ENCODE measurements around the gene CCDC9B. TPM values are rescaled to one million over a fixed set of nuclear protein-coding genes. Genes with fewer than 3 reads are reported as not detected.

The CCDC9B gene
- total RNA-seq, 1 donor from 2014 or later: 2.1 TPM

DNA sequence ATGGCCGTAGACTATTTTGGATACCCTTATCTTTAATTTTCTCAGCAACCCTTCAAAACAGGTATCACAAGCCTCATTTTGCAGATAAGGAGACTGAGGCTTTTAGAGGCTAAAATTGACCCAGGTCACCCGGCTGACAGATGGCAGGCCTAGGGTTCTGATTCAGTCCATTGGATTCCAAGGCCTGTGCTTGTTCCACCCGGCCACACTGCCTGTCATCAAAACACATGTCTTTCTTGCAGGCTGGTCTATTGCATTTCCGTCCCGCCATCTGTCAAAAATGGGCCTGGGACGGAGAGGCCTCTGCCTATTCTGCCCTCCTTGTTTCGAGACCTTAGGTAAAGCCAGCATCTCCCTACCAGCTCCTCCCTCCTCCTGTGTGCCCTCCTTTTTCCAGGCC, 9.1 kb downstream of the CCDC9B start:
- ChIA-PET CTCF (interaction anchor here (1.1 to 8.6 kb wide), 3 partner anchors 9 to 52 kb away, joined by 4 to 36 read pairs (median 5); no protein-coding TSS in a partner anchor), POLR2A (interaction anchor here (0.6 to 1.6 kb wide), 4 partner anchors 9 to 599 kb away, joined by 3 to 6 read pairs (median 3); no protein-coding TSS in a partner anchor)
- intact Hi-C loops (cut with micrococcal nuclease): no loop called here
- Mint-ChIP-seq H3K9me3 (no peaks in the 10 kb centered on the region), H3K36me3 (ENCODE audit: low read depth) (no peaks in the 10 kb centered on the region), H3K4me1 (peaks cover 20% of the 10 kb centered on the region), H3K27me3 (no peaks in the 10 kb centered on the region), H3K27ac (no peak overlapping the region), H3K4me3 (no peak overlapping the region)
- ATAC-seq (ENCODE audit: low read depth) (no peak), DNase-seq (no peak)
- TF ChIP-seq, protein P1, sequence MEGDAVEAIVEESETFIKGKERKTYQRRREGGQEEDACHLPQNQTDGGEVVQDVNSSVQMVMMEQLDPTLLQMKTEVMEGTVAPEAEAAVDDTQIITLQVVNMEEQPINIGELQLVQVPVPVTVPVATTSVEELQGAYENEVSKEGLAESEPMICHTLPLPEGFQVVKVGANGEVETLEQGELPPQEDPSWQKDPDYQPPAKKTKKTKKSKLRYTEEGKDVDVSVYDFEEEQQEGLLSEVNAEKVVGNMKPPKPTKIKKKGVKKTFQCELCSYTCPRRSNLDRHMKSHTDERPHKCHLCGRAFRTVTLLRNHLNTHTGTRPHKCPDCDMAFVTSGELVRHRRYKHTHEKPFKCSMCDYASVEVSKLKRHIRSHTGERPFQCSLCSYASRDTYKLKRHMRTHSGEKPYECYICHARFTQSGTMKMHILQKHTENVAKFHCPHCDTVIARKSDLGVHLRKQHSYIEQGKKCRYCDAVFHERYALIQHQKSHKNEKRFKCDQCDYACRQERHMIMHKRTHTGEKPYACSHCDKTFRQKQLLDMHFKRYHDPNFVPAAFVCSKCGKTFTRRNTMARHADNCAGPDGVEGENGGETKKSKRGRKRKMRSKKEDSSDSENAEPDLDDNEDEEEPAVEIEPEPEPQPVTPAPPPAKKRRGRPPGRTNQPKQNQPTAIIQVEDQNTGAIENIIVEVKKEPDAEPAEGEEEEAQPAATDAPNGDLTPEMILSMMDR (IDR thresholded peaks at IDR 0.05): no peak

DNA sequence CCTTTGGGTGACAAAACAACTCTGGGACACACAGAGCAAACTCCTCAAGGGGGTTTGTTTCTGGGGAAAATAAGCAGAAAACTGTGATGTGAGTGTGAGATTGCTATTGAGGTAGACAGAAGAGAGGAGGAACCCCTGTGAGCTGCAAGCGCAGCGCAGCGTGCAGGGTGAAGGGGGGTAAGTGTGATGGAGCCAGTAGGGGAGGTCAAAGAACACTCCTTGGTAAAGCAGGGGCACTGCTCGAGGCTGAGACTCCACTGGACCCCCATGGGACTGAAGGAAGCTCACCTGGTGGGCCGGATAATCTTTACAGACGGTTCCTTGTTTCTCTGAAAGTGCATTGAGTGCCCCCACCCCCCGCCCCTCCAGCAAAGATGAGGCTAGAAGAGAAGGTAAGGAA, 9.7 kb downstream of the CCDC9B start:
- ChIA-PET POLR2A (no interaction called here), CTCF (interaction anchor here (8.6 kb wide), 1 partner anchor 51 kb away, joined by 36 read pairs; no protein-coding TSS in a partner anchor)
- Mint-ChIP-seq H3K4me1 (peaks cover 19% of the 10 kb centered on the region), H3K27me3 (no peaks in the 10 kb centered on the region), H3K27ac (no peak overlapping the region), H3K9me3 (no peaks in the 10 kb centered on the region), H3K4me3 (no peak overlapping the region), H3K36me3 (ENCODE audit: low read depth) (no peaks in the 10 kb centered on the region)
- DNase-seq: no peak
- TF ChIP-seq, protein P1 (IDR thresholded peaks at IDR 0.05): no peak
- intact Hi-C loops (cut with micrococcal nuclease): no loop called here
- ATAC-seq (ENCODE audit: low read depth): no peak

DNA sequence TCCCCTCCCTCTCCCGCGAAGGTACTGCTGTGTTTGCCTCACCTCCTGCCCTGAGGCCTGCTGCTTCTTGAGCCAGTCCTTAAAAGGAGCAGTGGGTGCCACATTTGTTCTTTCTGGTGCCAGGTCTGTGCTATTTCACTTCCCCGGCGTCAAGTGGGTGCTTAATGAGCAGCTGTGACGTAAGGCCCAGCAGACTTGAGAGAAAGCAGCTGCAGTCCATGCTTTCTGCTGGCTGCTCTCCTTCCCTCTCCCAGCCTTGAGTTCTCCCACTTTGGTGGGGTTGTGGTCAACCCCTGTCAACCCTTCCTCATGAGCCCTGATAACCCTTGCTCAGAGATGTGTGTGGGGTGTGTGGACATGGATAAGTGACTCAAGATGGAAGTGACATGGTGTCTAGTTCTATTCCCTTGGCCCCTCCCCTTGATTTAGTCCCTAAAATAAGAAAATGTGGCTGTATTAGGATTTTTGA, 10.3 kb downstream of the CCDC9B start:
- TF ChIP-seq, protein P1 (IDR thresholded peaks at IDR 0.05): no peak
- H3K4me3 Mint-ChIP-seq: no peak overlapping the region
- H3K27ac Mint-ChIP-seq: no peak overlapping the region
- peaks cover 26% of the 10 kb centered on the region for H3K4me1 Mint-ChIP-seq
- DNase-seq: no peak
- POLR2A ChIA-PET: no interaction called here
- no peaks in the 10 kb centered on the region for H3K27me3 Mint-ChIP-seq
- no peaks in the 10 kb centered on the region for H3K9me3 Mint-ChIP-seq
- CTCF ChIA-PET: interaction anchor here (8.6 kb wide), 1 partner anchor 51 kb away, joined by 36 read pairs; no protein-coding TSS in a partner anchor
- intact Hi-C loops (cut with micrococcal nuclease): no loop called here
- no peak for ATAC-seq (ENCODE audit: low read depth)
- no peaks in the 10 kb centered on the region for H3K36me3 Mint-ChIP-seq (ENCODE audit: low read depth)

DNA sequence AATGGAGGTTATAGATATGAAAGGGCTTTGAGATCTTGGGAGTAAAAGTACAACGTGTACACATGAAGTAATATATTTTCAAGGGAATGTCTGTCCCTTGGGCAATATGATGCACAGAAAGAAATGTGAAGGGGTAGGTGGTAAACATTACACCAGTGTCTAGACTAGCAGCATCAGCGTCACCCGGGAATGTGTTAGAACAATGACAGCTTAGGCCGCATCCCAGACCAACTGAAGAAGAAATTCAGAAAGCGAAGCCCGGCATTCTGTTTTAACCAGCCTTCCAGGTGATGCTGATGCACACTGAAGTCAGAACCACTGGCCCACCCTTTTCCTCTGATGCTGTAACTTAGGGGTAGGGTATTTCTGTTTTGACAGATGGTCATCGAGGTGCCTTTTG, 10.9 kb downstream of the CCDC9B start:
- Mint-ChIP-seq H3K27ac (no peak overlapping the region), H3K4me3 (no peak overlapping the region), H3K27me3 (no peaks in the 10 kb centered on the region), H3K4me1 (peaks cover 29% of the 10 kb centered on the region), H3K36me3 (ENCODE audit: low read depth) (no peaks in the 10 kb centered on the region), H3K9me3 (no peaks in the 10 kb centered on the region)
- no peak for ATAC-seq (ENCODE audit: low read depth)
- DNase-seq: no peak
- ChIA-PET CTCF (interaction anchor here (5.7 to 8.6 kb wide), 2 partner anchors 8 to 50 kb away, joined by 36 to 61 read pairs; no protein-coding TSS in a partner anchor), POLR2A (no interaction called here)
- TF ChIP-seq, protein P1 (IDR thresholded peaks at IDR 0.05): no peak
- intact Hi-C loops (cut with micrococcal nuclease): no loop called here

DNA sequence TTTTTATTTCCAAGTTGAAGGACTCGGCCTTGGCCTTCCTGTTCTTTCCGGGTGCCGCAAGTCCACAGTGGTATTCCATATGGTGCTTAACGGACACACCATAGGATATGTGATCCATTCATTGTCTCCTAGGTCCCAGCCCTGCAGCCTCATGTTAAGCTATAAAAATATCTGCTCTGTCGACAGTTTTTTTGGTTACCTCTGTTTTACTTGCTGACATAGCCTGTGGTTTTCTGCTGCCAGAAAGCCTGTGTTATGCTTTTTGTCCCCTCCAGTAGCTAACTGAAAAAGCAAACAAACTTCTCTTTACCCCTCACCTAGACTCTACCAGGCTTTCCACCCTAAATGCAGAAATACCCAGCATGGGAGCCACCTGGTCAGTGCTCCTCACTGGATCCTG, 12.0 kb downstream of the CCDC9B start:
- ATAC-seq (ENCODE audit: low read depth): no peak
- TF ChIP-seq, protein P1 (IDR thresholded peaks at IDR 0.05): no peak
- POLR2A ChIA-PET: interaction anchor here (0.6 to 1.0 kb wide), 4 partner anchors 8 to 38 kb away, joined by 3 read pairs; partner anchors contain the start of gene PLCB2

More for the DNA sequence above, 12.0 kb downstream of the CCDC9B start:
- no peaks in the 10 kb centered on the region for H3K27me3 Mint-ChIP-seq
- H3K9me3 Mint-ChIP-seq: no peaks in the 10 kb centered on the region
- DNase-seq: no peak
- H3K36me3 Mint-ChIP-seq (ENCODE audit: low read depth): no peaks in the 10 kb centered on the region
- H3K27ac Mint-ChIP-seq: no peak overlapping the region
- intact Hi-C loops (cut with micrococcal nuclease): no loop called here
- peaks cover 22% of the 10 kb centered on the region for H3K4me1 Mint-ChIP-seq
- CTCF ChIA-PET: interaction anchor here (1.5 to 8.6 kb wide), 4 partner anchors 9 to 54 kb away, joined by 4 to 61 read pairs (median 29); partner anchors contain the start of gene PLCB2
- H3K4me3 Mint-ChIP-seq: no peak overlapping the region

Data from activated B cell treated with CpG ODN at 0.5 μM for 24 hours (primary cell).